NCI-H1930 (cell line): ENCODE data around the gene CCHCR1.

Source experiments
- DNase-seq, 2 experiments: peaks; one replicate each; lab custom pipeline; 2025; lab: John Stamatoyannopoulos, UW

CCHCR1 gene

GRCh38 chr6:31107052-31107451 lies 50.5 kb downstream of the CCHCR1 start:
- DNase-seq: no peak

- no peak for DNase-seq
Observed at GRCh38 chr6:31103136-31103535, 54.5 kb downstream of the CCHCR1 start.

- DNase-seq: no peak
Observed at GRCh38 chr6:31098449-31098938, 59.1 kb downstream of the CCHCR1 start.

GRCh38 chr6:31096656-31097055 lies 60.9 kb downstream of the CCHCR1 start:
- no peak for DNase-seq

GRCh38 chr6:31096215-31096614 lies 61.4 kb downstream of the CCHCR1 start:
- DNase-seq: no peak

- no peak for DNase-seq
Observed at GRCh38 chr6:31094389-31094881, 63.2 kb downstream of the CCHCR1 start.

GRCh38 chr6:31092769-31093505 lies 64.7 kb downstream of the CCHCR1 start:
- DNase-seq: no peak
